CD14-positive monocyte (primary cell): ENCODE measurements around the gene ZNF800. TPM values are rescaled to one million over a fixed set of nuclear protein-coding genes. Genes with fewer than 3 reads are reported as not detected.

Experiments used
- DNase-seq, 3 donors: peaks; one replicate each; pipeline ENCODE4 v3.0.0-alpha.2; 2011 to 2022
- H2AFZ ChIP-seq: 2 replicates; pipeline ENCODE4 v1.6.0; 2012; ENCODE audit warnings: mild to moderate bottlenecking, low read depth, low read length, inconsistent platforms; ENCODE audit not compliant: insufficient read depth, poor library complexity, severe bottlenecking
- H3K27ac ChIP-seq, 2 donors: 1 replicate in 1 of 2; 2 replicates in 1 of 2; pipeline ENCODE4 v1.5.1; 2012 to 2013; ENCODE audit warnings: low read length in 2 of 2, control low read depth in 1 of 2, inconsistent platforms in 1 of 2, low read depth in 1 of 2, mild to moderate bottlenecking in 1 of 2
- H3K27me3 ChIP-seq, 2 donors: one replicate each; pipeline versions ENCODE4 v1.6.0 to v1.6.1; 2011 to 2013; ENCODE audit warnings: low read length in 2 of 2; ENCODE audit not compliant: control insufficient read depth in 2 of 2, insufficient read depth in 2 of 2
- H3K36me3 ChIP-seq, 2 donors: replicated peaks in 1 of 2; 1 replicate in 1 of 2; 2 replicates in 1 of 2; pipeline versions ENCODE4 v1.5.1 to v1.6.1; 2012 to 2013; ENCODE audit warnings: low read length in 2 of 2, control low read depth in 1 of 2, inconsistent platforms in 1 of 2, mild to moderate bottlenecking in 1 of 2; ENCODE audit not compliant: insufficient read depth in 2 of 2, control insufficient read depth in 1 of 2
- H3K4me1 ChIP-seq, 2 donors: 1 replicate in 1 of 2; 2 replicates in 1 of 2; pipeline versions ENCODE4 v1.5.1 to v1.6.1; 2012 to 2013; ENCODE audit warnings: low read length in 2 of 2, control low read depth in 1 of 2, inconsistent platforms in 1 of 2, mild to moderate bottlenecking in 1 of 2, moderate library complexity in 1 of 2; ENCODE audit not compliant: insufficient read depth in 2 of 2, control insufficient read depth in 1 of 2
- H3K4me2 ChIP-seq: replicated peaks from 2 replicates; pipeline ENCODE3; 2012; ENCODE audit warnings: low read length, moderate library complexity, mild to moderate bottlenecking; ENCODE audit not compliant: poor library complexity, severe bottlenecking; ENCODE audit errors: extremely low read depth
- H3K4me3 ChIP-seq, 3 experiments: fragments of 200-600 bp in 1 of 3; sonication (generic) in 1 of 3; replicated peaks in 1 of 3; 1 replicate in 2 of 3; 2 replicates in 1 of 3; pipeline ENCODE4 v1.5.1; 2011 to 2013; ENCODE audit warnings: low read length in 3 of 3, mild to moderate bottlenecking in 3 of 3, control low read depth in 2 of 3, low read depth in 2 of 3, inconsistent platforms in 1 of 3, moderate library complexity in 1 of 3
- H3K79me2 ChIP-seq: 2 replicates; pipeline ENCODE4 v1.6.0; 2012; ENCODE audit warnings: mild to moderate bottlenecking, control low read depth, inconsistent platforms, low read length, moderate library complexity; ENCODE audit not compliant: insufficient read depth
- H3K9ac ChIP-seq: 2 replicates; pipeline ENCODE4 v1.6.0; 2017; ENCODE audit warnings: low read length, mild to moderate bottlenecking; ENCODE audit not compliant: insufficient read depth, poor library complexity, severe bottlenecking
- H3K9me3 ChIP-seq, 2 donors: replicated peaks in 1 of 2; 1 replicate in 1 of 2; 2 replicates in 1 of 2; pipeline versions ENCODE4 v1.5.1 to v1.6.1; 2012 to 2013; ENCODE audit warnings: low read length in 2 of 2, control low read depth in 1 of 2; ENCODE audit not compliant: control insufficient read depth in 1 of 2, insufficient read depth in 1 of 2
- H4K20me1 ChIP-seq: 2 replicates; pipeline ENCODE4 v1.6.0; 2012; ENCODE audit warnings: mild to moderate bottlenecking, low read length, control low read depth, moderate library complexity; ENCODE audit not compliant: insufficient read depth
- H3K27ac Mint-ChIP-seq, 7 donors: one replicate each; pipeline ENCODE4 v1.8.0; 2020; ENCODE audit warnings: mild to moderate bottlenecking in 7 of 7, mixed read lengths in 7 of 7, moderate library complexity in 6 of 7, inconsistent platforms in 2 of 7
- H3K27me3 Mint-ChIP-seq, 3 donors: one replicate each; pipeline ENCODE4 v1.8.0; 2021 to 2022; ENCODE audit warnings: low read depth in 3 of 3, mild to moderate bottlenecking in 3 of 3, mixed read lengths in 3 of 3, moderate library complexity in 3 of 3, inconsistent platforms in 1 of 3
- H3K36me3 Mint-ChIP-seq, 2 donors: one replicate each; pipeline ENCODE4 v1.8.0; 2020; ENCODE audit warnings: mixed read lengths in 2 of 2, inconsistent platforms in 1 of 2, mild to moderate bottlenecking in 1 of 2
- H3K4me1 Mint-ChIP-seq: one replicate; pipeline ENCODE4 v1.8.0; 2020; ENCODE audit warnings: mild to moderate bottlenecking, mixed read lengths
- H3K4me3 Mint-ChIP-seq, 2 donors: one replicate each; pipeline ENCODE4 v1.8.0; 2020; ENCODE audit warnings: mild to moderate bottlenecking in 2 of 2, mixed read lengths in 2 of 2, moderate library complexity in 1 of 2
- H3K9me3 Mint-ChIP-seq, 7 donors: one replicate each; pipeline ENCODE4 v1.8.0; 2020 to 2022; ENCODE audit warnings: mixed read lengths in 7 of 7, mild to moderate bottlenecking in 6 of 7, moderate library complexity in 6 of 7, inconsistent platforms in 2 of 7
- CTCF ChIP-seq: fragments of 200-600 bp; IDR thresholded peaks from one replicate; pipeline ENCODE4 v1.8.0; 2022; ENCODE audit warnings: antibody characterized with exemption, mild to moderate bottlenecking
- WGBS: methylation state at CpG from one replicate; pipeline ENCODE4 v1.1.5; 2013; ENCODE audit warnings: missing lambda C conversion rate; ENCODE audit not compliant: insufficient coverage; 5-methylcytosine and 5-hydroxymethylcytosine counted together
- intact Hi-C, 2 donors: fragments of 100-400 bp; cut with micrococcal nuclease; formaldehyde crosslinking; loops; one replicate each; pipeline versions ENCODE4 v1.15.0 to v1.15.1; 2023
- polyA plus RNA-seq, 3 donors: library from polyadenylated mRNA; depleted of rRNA in 1 of 3; unstranded in 2 of 3; stranded (reverse) in 1 of 3; fragments of 300-500 nt in 2 of 3; fragments of >200 nt in 1 of 3; fragmentation: Illumina TruSeq in 2 of 3; gene quantifications; 1 replicate in 2 of 3; 2 replicates in 1 of 3; pipeline ENCODE4 v1.2.3, GENCODE V29; 2012 to 2021

ZNF800 gene
- polyA plus RNA-seq, 3 donors = 11.8 to 19.6 (median 16.2) TPM

- H3K27me3 Mint-ChIP-seq = no peaks in the 10 kb centered on the region
- no peaks in the 10 kb centered on the region for H3K4me1 Mint-ChIP-seq
- Histone ChIP-seq H3K4me1 (no peaks in the 10 kb centered on the region), H3K4me3 (no peak overlapping the region), H3K36me3 (peaks cover 59 to 96% of the 10 kb centered on the region in 2 donors), H3K27me3 (no peaks in the 10 kb centered on the region), H3K4me2 (no peak overlapping the region), H4K20me1 (peaks cover 57% of the 10 kb centered on the region), H3K79me2 (no peaks in the 10 kb centered on the region), H3K27ac (no peak overlapping the region), H3K9me3 (no peaks in the 10 kb centered on the region), H2AFZ (no peak overlapping the region), H3K9ac (peak overlapping the region; percentile 12)
- no peak overlapping the region for H3K4me3 Mint-ChIP-seq
- intact Hi-C loops = no loop called here
- no peak for TF ChIP-seq CTCF
- H3K27ac Mint-ChIP-seq = no peak overlapping the region
- H3K36me3 Mint-ChIP-seq = peaks cover 35 to 42% of the 10 kb centered on the region in 2 donors
- no peak for DNase-seq
- H3K9me3 Mint-ChIP-seq = no peaks in the 10 kb centered on the region
- 94% methylated on average over 2 of the region's 4 CpGs for WGBS
Measured at GRCh38 chr7:127362364-127363027, 30.0 kb downstream of the ZNF800 start.

- no peak overlapping the region for H3K9ac ChIP-seq
- no peaks in the 10 kb centered on the region for H3K9me3 Mint-ChIP-seq
- H3K27me3 ChIP-seq = no peaks in the 10 kb centered on the region
- H3K79me2 ChIP-seq = no peaks in the 10 kb centered on the region
- no peaks in the 10 kb centered on the region for H3K4me1 ChIP-seq
- H3K4me2 ChIP-seq = no peak overlapping the region
- H3K36me3 Mint-ChIP-seq = peaks cover 34 to 39% of the 10 kb centered on the region in 2 donors
- no peaks in the 10 kb centered on the region for H3K9me3 ChIP-seq
- H3K4me1 Mint-ChIP-seq = no peaks in the 10 kb centered on the region
- no peak overlapping the region for H3K27ac Mint-ChIP-seq
- no peak for DNase-seq
- intact Hi-C loops = no loop called here
- H3K27ac ChIP-seq = no peak overlapping the region
- TF ChIP-seq CTCF = no peak
- no CpG with 5 or more reads among the region's 1 CpG for WGBS
- H3K36me3 ChIP-seq = peaks cover 56 to 96% of the 10 kb centered on the region in 2 donors
- no peak overlapping the region for H3K4me3 Mint-ChIP-seq
- peaks cover 55% of the 10 kb centered on the region for H4K20me1 ChIP-seq
- H3K4me3 ChIP-seq = no peak overlapping the region
- H3K27me3 Mint-ChIP-seq = no peaks in the 10 kb centered on the region
- H2AFZ ChIP-seq = no peak overlapping the region
Measured at GRCh38 chr7:127361736-127362135, 30.8 kb downstream of the ZNF800 start.
